ENCODE results near the gene CD226.

CD226 gene

DNA sequence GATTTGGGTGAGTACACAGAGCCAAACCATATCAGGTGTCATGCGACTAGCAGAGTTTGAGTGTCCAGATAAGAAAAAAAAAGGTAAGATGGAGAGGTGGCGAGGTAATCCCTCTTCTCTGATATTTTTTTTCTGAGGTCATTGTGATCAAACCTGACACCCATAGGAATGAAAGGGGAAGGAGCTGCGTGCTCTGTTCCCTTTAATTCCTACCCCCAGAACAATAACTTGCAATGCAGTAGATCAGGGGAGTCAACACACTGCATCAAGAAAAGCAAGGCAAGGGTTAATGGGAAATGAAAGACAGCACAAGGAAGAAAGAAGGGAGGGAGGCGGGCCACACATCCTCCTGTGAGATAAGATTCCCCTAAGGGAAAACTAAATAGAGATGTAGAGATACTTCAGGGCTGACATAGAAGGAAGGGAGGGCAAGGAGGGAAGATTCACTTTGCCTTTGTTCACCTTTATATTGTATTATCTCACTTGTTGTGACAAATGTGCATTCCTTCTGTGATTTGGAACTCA is 132.8 kb downstream of the CD226 start:
- DNase-seq (ENCODE audit: low spot score): no peak

DNA sequence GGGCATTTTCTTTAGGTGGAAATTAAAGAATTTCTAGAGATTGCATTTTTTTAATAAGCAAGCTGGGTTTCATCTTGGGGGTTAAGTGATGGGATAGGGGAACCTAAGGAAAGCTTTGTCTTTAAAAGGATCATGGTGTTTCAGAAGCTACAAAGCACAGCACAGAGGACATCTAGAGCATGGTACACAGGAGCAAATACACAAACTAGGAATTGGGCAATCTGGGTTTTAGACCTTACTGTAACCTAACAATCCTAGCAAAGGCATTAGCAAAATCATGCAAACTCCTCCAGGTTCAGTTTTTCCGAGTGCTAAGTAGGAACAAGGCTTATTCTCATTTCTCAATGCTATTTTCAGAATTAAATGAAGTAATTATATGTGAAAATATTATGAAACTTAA is 134.1 kb downstream of the CD226 start:
- no peak for DNase-seq (ENCODE audit: low spot score)

DNA sequence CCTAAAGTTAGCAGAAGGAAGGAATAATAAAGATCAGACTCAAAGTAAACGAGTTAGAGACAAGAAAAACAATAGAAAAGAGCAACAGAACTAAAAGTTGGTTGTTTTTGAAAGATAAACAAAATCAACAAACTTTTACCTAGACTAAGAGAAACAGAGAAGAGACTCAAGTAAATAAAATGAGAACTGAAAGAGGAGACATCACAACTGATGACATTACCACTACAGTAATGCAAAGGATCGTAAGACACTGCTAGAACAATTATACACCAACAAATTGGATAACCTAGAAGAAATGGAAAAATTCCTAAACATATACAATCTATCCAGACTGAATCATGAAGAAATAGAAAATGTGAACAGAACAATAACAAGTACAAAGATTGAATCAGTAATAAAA is 139.3 kb downstream of the CD226 start:
- no peak for DNase-seq (ENCODE audit: low spot score)

- DNase-seq (ENCODE audit: low spot score): no peak
These were observed 142.7 kb downstream of the CD226 start for GRCh38 chr18:69804776-69805501.
